K562 (cell line): ENCODE data around the gene PTPRM. TPM values are rescaled to one million over a fixed set of nuclear protein-coding genes. Genes with fewer than 3 reads are reported as not detected.

Source experiments
- ATAC-seq: fragments of 200-7000 bp; cut with Tn5 transposase; 3 replicates; pipeline ENCODE4 v1.9.1; 2020; ENCODE audit warnings: moderate library complexity
- BruUV-seq: library from RNA; stranded (reverse); fragments of 400-500 nt; replicated peaks from 2 replicates; lab custom pipeline; 2021; lab: Mats Ljungman, UMichigan
- CTCF ChIA-PET: fragments of 300-600 bp; formaldehyde crosslinking; extraction: SDS; loops from one replicate; lab custom pipeline; 2021; ENCODE audit warnings: low intra/inter-chr PET ratio; lab: Yijun Ruan, JAX
- POLR2A ChIA-PET: fragments of 300-600, 350-650 bp; sonication (Branson Sonifier 250); formaldehyde crosslinking; extraction: SDS; loops from one replicate; lab custom pipeline; 2021; ENCODE audit warnings: antibody characterized with exemption, inconsistent platforms; lab: Yijun Ruan, JAX
- DNase-seq, 4 experiments: peaks; one replicate each; pipeline versions ENCODE4 v3.0.0 to v3.0.0-alpha.2; 2011 to 2018; ENCODE audit warnings: low spot score in 3 of 4, mixed read lengths in 3 of 4; ENCODE audit errors: extremely low read depth in 1 of 4
- FAIRE-seq: peaks from 2 replicates; lab custom pipeline; 2011; peaks lifted over from hg19 to GRCh38; lab: Jason Lieb, UNC
- H2AFZ ChIP-seq: 2 replicates; pipeline ENCODE4 v1.6.0; 2011; ENCODE audit warnings: low read depth, low read length, control low read depth, inconsistent platforms
- H3K27ac ChIP-seq: fragments of 200-600 bp; 3 replicates; pipeline ENCODE4 v1.8.0; 2011; ENCODE audit warnings: low read depth, mild to moderate bottlenecking, control low read depth, inconsistent platforms, low read length, moderate library complexity, mixed read lengths; ENCODE audit errors: extremely low read depth
- H3K27me3 ChIP-seq, 2 experiments: fragments of 300-600 bp in 1 of 2; 2 replicates in 1 of 2; 3 replicates in 1 of 2; pipeline versions ENCODE4 v1.6.0 to v1.8.0; 2011; ENCODE audit warnings: inconsistent platforms in 2 of 2, low read length in 2 of 2, mild to moderate bottlenecking in 1 of 2, mixed read lengths in 1 of 2, moderate library complexity in 1 of 2; ENCODE audit not compliant: control insufficient read depth in 2 of 2, insufficient read depth in 2 of 2
- H3K36me3 ChIP-seq: fragments of 300-600 bp; 3 replicates; pipeline ENCODE4 v1.8.0; 2011; ENCODE audit warnings: mild to moderate bottlenecking, low read length, inconsistent platforms; ENCODE audit not compliant: control insufficient read depth, insufficient read depth
- H3K4me1 ChIP-seq, 2 experiments: fragments of 200-600 bp in 1 of 2; replicated peaks in 1 of 2; 2 replicates in 1 of 2; 3 replicates in 1 of 2; pipeline versions ENCODE4 v1.5.1 to v1.8.0; 2011; ENCODE audit warnings: inconsistent platforms in 2 of 2, low read length in 2 of 2, mild to moderate bottlenecking in 1 of 2, mixed read lengths in 1 of 2, moderate library complexity in 1 of 2; ENCODE audit not compliant: control insufficient read depth in 2 of 2, insufficient read depth in 2 of 2
- H3K4me2 ChIP-seq: 2 replicates; pipeline ENCODE4 v1.6.1; 2011; ENCODE audit warnings: low read length, control low read depth, inconsistent platforms, mixed read lengths; ENCODE audit not compliant: insufficient read depth
- H3K4me3 ChIP-seq: fragments of 200-600 bp; sonication (generic), shearing (Covaris generic); 2 replicates; pipeline ENCODE4 v1.5.1; 2016; ENCODE audit warnings: control low read depth, inconsistent platforms
- H3K79me2 ChIP-seq: fragments of 200-600 bp; 3 replicates; pipeline ENCODE4 v1.8.0; 2011; ENCODE audit warnings: low read length, inconsistent platforms; ENCODE audit not compliant: control insufficient read depth, insufficient read depth
- H3K9ac ChIP-seq, 2 experiments: 2 replicates each; pipeline versions ENCODE4 v1.6.0 to v1.6.1; 2011; ENCODE audit warnings: low read depth in 2 of 2, low read length in 2 of 2, control low read depth in 1 of 2, inconsistent platforms in 1 of 2, mild to moderate bottlenecking in 1 of 2, mixed read lengths in 1 of 2; ENCODE audit not compliant: insufficient read depth in 1 of 2
- H3K9me1 ChIP-seq: one replicate; pipeline ENCODE4 v1.6.0; 2011; ENCODE audit warnings: inconsistent platforms, mild to moderate bottlenecking, low read length, moderate library complexity; ENCODE audit not compliant: control insufficient read depth, insufficient read depth
- H3K9me3 ChIP-seq: replicated peaks from 2 replicates; pipeline ENCODE4 v1.5.1; 2011; ENCODE audit warnings: low read depth, low read length, inconsistent platforms; ENCODE audit not compliant: control insufficient read depth, insufficient read depth
- H4K20me1 ChIP-seq: replicated peaks from 2 replicates; pipeline ENCODE4 v1.6.1; 2011; ENCODE audit warnings: low read length, inconsistent platforms, mixed read lengths; ENCODE audit not compliant: control insufficient read depth, insufficient read depth
- WGBS: fragments of 100-300 bp; shearing (Covaris generic); methylation state at CpG from one replicate; pipeline ENCODE4 v1.1.6; 2016; ENCODE audit warnings: low coverage, mixed read lengths; ENCODE audit not compliant: insufficient coverage; ENCODE audit errors: missing lambda C conversion rate; 5-methylcytosine and 5-hydroxymethylcytosine counted together
- in situ Hi-C: fragments of 300-500 bp; cut with MboI; formaldehyde crosslinking; loops from 4 replicates; pipeline ENCODE4 v1.15.0; 2018; ENCODE audit warnings: inconsistent platforms, mixed read lengths
- intact Hi-C: fragments of 100-400 bp; cut with micrococcal nuclease; formaldehyde crosslinking; loops from 2 replicates; pipeline ENCODE4 v1.14.2; 2022
- polyA plus RNA-seq, 8 experiments: library from polyadenylated mRNA; depleted of rRNA in 4 of 8; stranded (reverse) in 5 of 8; unstranded in 3 of 8; fragments of >200 nt; fragmentation: Nextera tagmentation in 2 of 8; fragmentation: Illumina TruSeq in 1 of 8; extraction: Ambion mirVana in 2 of 8; extraction: Trizol in 1 of 8; gene quantifications; 2 replicates each; pipeline versions ENCODE4 v1.2.1 to v1.2.3, GENCODE V29; 2011 to 2014; ENCODE audit warnings: inconsistent platforms in 1 of 8, missing spikeins in 1 of 8
- total RNA-seq, 7 experiments: library from RNA; depleted of rRNA in 6 of 7; stranded (reverse); fragments of >200 nt in 6 of 7; fragmentation: Illumina TruSeq in 2 of 7; extraction: Trizol in 2 of 7; gene quantifications; 2 replicates each; pipeline versions ENCODE4 v1.2.1 to v1.2.3, GENCODE V29; 2011 to 2021; ENCODE audit warnings: low replicate concordance in 1 of 7
- TF ChIP-seq, protein P1 (sequence below), 2 experiments: fragments of 450-650 bp in 1 of 2; IDR thresholded peaks; 2 replicates each; pipeline ENCODE4 v1.6.1; 2011 to 2017; ENCODE audit warnings: low read depth in 2 of 2, antibody characterized with exemption in 1 of 2, borderline replicate concordance in 1 of 2, low read length in 1 of 2, mild to moderate bottlenecking in 1 of 2, mixed read lengths in 1 of 2; ENCODE audit not compliant: control insufficient read depth in 1 of 2

Gene PTPRM
- total and polyA plus RNA-seq, 9 of the 15 experiments (the other 6 are each of a cell fraction or from before 2014, with no cell fraction given), result 0.03 to 0.16 (median 0.08) TPM; not detected in 3

DNA sequence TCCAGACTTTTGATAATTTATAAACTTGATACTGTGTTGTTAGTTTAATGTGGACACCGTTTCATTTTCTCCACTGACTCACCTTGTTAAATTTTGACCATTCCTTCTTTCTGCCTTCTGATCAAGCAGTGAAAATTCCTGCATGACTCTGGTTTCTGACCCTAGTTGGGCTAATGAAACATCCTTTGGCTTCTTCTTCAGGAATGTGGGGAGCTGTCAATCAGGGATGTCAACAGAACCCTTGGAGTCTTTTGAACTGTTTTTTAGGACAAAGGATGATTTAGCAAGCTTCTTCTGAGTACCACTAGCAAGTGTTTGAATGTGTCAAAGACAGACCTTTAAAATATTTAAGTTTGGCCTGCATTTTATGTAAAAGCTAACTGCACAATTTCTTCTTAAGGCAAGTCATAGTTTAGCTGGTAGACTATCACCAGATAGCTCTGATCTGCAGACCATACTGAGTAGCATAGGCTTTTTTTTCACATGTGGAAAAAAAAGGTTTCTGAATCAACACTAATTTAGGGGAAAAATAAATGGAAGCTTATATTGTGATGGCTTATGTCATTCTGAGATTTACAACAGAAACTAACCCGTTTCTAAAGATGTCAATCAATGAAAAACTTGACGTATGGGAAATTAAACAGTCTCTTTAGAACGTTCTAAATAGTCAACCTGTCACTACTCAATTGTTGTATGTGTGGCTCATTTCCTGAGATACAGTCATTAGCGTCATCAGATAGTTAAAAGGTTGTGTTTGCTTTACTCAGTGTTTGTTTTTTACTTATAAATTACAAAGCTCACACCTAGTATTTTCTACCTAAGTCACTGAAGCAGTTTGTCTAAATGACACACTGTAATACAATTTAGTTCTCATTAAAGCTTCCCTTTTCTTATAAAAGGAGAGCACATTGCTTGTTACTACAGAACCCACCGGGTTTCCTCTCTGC lies 311.4 kb downstream of the PTPRM start:
- BruUV-seq, result no TSS peak
- Histone ChIP-seq H3K9me1 (no peaks in the 10 kb centered on the region), H3K27ac (no peak overlapping the region), H2AFZ (no peak overlapping the region), H3K36me3 (no peaks in the 10 kb centered on the region), H3K9ac (no peak overlapping the region), H4K20me1 (no peaks in the 10 kb centered on the region), H3K4me2 (no peak overlapping the region), H3K27me3 (no peaks in the 10 kb centered on the region), H3K4me3 (no peak overlapping the region), H3K9me3 (no peaks in the 10 kb centered on the region), H3K79me2 (no peaks in the 10 kb centered on the region)
- FAIRE-seq (no peak), ATAC-seq (no peak), DNase-seq (no peak)
- in situ Hi-C loops (no loop called here), intact Hi-C loops (no loop called here)
- CTCF ChIA-PET, result no interaction called here
- TF ChIP-seq, protein P1, sequence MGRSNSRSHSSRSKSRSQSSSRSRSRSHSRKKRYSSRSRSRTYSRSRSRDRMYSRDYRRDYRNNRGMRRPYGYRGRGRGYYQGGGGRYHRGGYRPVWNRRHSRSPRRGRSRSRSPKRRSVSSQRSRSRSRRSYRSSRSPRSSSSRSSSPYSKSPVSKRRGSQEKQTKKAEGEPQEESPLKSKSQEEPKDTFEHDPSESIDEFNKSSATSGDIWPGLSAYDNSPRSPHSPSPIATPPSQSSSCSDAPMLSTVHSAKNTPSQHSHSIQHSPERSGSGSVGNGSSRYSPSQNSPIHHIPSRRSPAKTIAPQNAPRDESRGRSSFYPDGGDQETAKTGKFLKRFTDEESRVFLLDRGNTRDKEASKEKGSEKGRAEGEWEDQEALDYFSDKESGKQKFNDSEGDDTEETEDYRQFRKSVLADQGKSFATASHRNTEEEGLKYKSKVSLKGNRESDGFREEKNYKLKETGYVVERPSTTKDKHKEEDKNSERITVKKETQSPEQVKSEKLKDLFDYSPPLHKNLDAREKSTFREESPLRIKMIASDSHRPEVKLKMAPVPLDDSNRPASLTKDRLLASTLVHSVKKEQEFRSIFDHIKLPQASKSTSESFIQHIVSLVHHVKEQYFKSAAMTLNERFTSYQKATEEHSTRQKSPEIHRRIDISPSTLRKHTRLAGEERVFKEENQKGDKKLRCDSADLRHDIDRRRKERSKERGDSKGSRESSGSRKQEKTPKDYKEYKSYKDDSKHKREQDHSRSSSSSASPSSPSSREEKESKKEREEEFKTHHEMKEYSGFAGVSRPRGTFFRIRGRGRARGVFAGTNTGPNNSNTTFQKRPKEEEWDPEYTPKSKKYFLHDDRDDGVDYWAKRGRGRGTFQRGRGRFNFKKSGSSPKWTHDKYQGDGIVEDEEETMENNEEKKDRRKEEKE (IDR thresholded peaks at IDR 0.05; ENCODE audit: borderline replicate concordance in 1 of 2, control insufficient read depth in 1 of 2, low read depth in 2 of 2, low read length in 1 of 2), result no peak
- TF ChIP-seq, all 486 proteins: peak for 0
- no peaks in the 10 kb centered on the region for H3K4me1 ChIP-seq
- 0% methylated on average over 6 of the region's 6 CpGs for WGBS
- POLR2A ChIA-PET, result interaction anchor here (1.0 kb wide), 1 partner anchor 9 kb away, joined by 3 read pairs; no protein-coding TSS in a partner anchor
